GM13976 (cell line): ENCODE results near the gene CLCNKA.
"Not testable (repeated sequence)": the region's sequence is repeated elsewhere in the genome, so short reads cannot be mapped to it uniquely, and the experiment has no call there.

Source experiments
- DNase-seq: peaks from one replicate; pipeline ENCODE4 v3.0.0; 2012; ENCODE audit warnings: low spot score
- CTCF ChIP-seq: IDR thresholded peaks from 2 replicates; pipeline ENCODE4 v1.5.1; 2012; ENCODE audit warnings: borderline replicate concordance, mild to moderate bottlenecking; ENCODE audit not compliant: insufficient read depth; ENCODE audit errors: extremely low read depth, missing control alignments, control extremely low read depth
- in situ Hi-C: fragments of 300-500 bp; cut with MboI; formaldehyde crosslinking; loops from one replicate; pipeline ENCODE4 v1.12.0; 2022; ENCODE audit warnings: low sequenced_read_pairs, mixed read lengths, inconsistent platforms; ENCODE audit not compliant: unreplicated experiment

The CLCNKA gene

DNA sequence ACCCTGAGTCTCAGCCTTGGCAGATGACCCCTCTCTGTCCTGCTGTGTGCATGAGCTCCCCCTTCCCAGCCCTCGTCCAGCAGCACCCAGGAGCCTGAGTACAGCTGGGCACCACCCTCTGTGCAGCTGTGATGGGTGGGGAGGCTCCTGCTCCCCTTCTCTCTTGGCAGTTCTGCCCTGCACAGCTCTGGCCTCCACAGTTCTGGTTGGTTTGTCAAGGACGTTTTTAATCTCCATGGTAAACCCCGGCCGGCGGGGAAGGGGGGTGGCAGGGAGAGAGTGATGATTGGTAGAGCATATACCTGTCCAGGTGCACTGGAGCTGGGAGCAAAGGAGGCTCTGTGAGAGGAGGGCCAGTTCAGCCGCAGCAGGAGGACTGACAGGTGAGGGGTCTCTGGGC is at the start of gene CLCNKA:
CLCNKA (plus strand) TSS at position 356 of the 400 bp plus-strand sequence. CDS start 584 bp downstream, outside the sequence.
- in situ Hi-C loops, result no loop called here
- no peak for DNase-seq
- no peak for TF ChIP-seq CTCF

- DNase-seq, result no peak
- in situ Hi-C loops, result no loop called here
- no peak for TF ChIP-seq CTCF
These were observed 49.4 kb upstream of the CLCNKA start for GRCh38 chr1:15972409-15972808.

DNA sequence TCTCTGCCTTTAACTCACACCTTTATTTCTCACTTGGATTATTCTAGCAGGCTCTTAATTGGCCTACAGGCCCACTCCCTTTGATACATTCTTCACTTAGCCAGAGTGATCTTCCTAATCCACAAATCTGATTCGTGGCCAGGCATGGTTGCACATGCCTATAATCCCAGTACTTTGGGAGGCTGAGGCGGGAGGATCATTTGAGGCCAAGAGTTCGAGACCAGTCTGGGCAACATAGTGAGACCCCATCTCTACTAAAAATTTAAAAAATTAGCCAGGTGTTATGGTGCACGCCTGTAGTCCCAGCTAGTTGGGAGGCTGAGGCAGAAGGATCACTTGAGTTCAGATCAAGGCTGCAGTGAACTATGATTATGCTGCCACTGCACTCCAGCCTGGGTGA is 48.1 kb upstream of the CLCNKA start:
- in situ Hi-C loops, result no loop called here
- DNase-seq, result no peak
- TF ChIP-seq CTCF, result no peak

DNA sequence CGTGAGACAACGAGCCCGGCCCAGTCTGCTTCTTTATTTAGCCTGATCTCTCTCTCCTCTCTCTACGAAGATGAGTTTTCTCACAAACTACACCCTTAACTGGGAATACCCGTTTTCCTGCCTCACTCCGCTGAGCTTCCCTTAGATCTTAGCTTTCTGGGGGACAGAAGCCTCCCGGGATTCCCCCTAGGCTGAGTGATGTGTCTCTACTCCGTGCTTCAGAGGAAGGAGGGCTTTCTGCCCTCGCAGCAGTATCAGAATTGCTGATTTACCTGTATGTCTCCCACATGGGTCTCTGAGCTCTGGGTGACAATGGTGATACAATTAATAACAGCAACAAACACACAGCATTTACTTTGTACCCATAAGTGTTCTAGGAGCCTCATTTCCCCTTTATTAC is 47.0 kb upstream of the CLCNKA start:
- TF ChIP-seq CTCF, result no peak
- in situ Hi-C loops, result loop anchor here (25.0 kb wide), 1 partner anchor 163 kb away; the partner anchor contains the start of gene UQCRHL
- peak; percentile 64 for DNase-seq

DNA sequence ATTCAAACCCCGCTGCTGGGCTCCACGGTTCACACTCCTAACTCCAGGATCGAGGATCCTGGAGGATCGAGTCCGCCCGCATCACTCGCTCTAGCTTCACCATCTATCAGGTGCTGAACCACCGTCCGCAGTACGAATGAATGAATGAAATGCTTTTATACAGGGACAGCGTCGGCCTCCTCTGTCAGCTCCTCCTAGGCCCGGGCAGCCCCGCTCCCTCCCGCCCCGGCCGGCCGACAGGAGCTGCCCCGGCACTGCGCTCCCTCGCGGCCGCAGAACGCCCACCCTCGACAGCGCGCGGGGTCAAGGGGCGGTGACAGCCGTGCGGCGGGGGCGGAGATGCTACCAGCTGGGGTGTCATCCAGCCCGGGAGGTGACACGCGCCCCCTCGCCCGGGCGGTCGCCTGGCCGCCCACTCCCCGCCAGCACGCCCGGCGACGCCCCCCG is 46.5 kb upstream of the CLCNKA start:
- DNase-seq, result peak; percentile 84
- in situ Hi-C loops, result loop anchor here (25.0 kb wide), 1 partner anchor 163 kb away; the partner anchor contains the start of gene UQCRHL

GRCh38 chr1:15975805-15976680 is 45.8 kb upstream of the CLCNKA start, which contains the start of gene ZBTB17:
Gene ZBTB17 (minus strand): TSS chr1:15976101. CDS start chr1:15948495, 27,606 bp downstream.
- in situ Hi-C loops, result loop anchor here (25.0 kb wide), 1 partner anchor 164 kb away; the partner anchor contains the start of gene UQCRHL

More for the DNA sequence above, 46.5 kb upstream of the CLCNKA start:
- peak; percentile 35 for TF ChIP-seq CTCF

DNA sequence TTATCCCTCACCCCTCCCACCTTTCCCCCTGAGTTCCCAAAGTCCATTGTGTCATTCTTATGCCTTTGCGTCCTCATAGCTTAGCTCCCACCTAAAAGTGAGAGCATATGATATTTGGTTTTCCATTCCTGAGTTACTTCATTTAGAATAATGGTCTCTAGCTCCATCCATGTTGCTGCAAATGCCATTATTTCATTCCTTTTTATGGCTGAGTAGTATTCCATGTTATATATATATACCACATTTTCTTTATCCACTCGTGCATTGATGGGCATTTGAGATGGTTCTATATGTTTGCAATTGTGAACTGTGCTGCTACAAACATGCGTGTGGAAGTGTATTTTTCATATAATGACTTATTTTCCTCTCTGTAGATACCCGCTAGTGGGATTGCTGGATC is 43.9 kb upstream of the CLCNKA start:
- in situ Hi-C loops, result loop anchor here (25.0 kb wide), 1 partner anchor 166 kb away; the partner anchor contains the start of gene UQCRHL
- DNase-seq, result not testable (repeated sequence)

More at GRCh38 chr1:15975805-15976680, 45.8 kb upstream of the CLCNKA start, which contains the start of gene ZBTB17:
- peak; percentile 95 for DNase-seq
- TF ChIP-seq CTCF, result no peak
